GM12872 (cell line): ENCODE measurements around the gene SBSN.

Experiments used
- TF ChIP-seq, protein P1 (sequence below): IDR thresholded peaks from 3 replicates; pipeline ENCODE4 v1.5.1; 2011; ENCODE audit warnings: low read depth, mild to moderate bottlenecking, low read length, moderate library complexity; ENCODE audit not compliant: insufficient read depth

The SBSN gene

GRCh38 chr19:35558400-35559280, 30.5 kb upstream of the SBSN start:
- TF ChIP-seq, protein P1, sequence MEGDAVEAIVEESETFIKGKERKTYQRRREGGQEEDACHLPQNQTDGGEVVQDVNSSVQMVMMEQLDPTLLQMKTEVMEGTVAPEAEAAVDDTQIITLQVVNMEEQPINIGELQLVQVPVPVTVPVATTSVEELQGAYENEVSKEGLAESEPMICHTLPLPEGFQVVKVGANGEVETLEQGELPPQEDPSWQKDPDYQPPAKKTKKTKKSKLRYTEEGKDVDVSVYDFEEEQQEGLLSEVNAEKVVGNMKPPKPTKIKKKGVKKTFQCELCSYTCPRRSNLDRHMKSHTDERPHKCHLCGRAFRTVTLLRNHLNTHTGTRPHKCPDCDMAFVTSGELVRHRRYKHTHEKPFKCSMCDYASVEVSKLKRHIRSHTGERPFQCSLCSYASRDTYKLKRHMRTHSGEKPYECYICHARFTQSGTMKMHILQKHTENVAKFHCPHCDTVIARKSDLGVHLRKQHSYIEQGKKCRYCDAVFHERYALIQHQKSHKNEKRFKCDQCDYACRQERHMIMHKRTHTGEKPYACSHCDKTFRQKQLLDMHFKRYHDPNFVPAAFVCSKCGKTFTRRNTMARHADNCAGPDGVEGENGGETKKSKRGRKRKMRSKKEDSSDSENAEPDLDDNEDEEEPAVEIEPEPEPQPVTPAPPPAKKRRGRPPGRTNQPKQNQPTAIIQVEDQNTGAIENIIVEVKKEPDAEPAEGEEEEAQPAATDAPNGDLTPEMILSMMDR, result no peak

- TF ChIP-seq, protein P1, result no peak
These were observed 29.7 kb upstream of the SBSN start for GRCh38 chr19:35557539-35558399.

DNA sequence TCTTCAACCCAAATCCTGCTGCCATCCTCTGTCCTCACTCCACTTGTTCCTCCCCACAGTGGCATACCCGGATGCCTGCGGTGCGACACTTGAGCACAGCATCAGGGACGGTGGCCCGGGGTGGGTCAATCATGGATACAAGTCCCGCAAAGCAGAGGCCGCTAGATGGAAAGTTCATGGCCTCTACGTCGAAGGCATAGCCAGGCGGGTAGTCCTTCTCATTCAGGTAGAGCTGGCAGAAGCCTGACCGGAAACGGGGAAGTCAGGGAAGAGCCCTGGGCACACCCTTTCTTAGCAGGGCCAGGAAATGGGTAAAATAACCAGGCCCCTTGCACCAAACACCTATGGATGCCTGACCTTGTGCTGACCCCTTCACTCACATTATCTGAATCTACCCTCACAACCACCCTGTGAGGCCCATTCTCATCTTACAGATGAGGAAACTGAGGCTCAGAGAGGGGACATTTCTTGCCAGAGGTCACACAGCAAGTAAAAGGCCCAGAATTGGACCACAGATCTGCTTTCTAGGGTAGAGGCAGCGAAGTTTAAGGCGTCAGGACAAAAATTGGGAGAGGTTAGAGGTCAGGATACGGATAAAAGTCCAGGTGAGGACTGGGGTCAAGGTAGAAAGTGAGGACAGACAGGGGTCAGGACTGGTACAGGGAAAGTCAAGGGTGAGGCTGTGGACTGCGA, 28.9 kb upstream of the SBSN start:
- TF ChIP-seq, protein P1, result no peak

DNA sequence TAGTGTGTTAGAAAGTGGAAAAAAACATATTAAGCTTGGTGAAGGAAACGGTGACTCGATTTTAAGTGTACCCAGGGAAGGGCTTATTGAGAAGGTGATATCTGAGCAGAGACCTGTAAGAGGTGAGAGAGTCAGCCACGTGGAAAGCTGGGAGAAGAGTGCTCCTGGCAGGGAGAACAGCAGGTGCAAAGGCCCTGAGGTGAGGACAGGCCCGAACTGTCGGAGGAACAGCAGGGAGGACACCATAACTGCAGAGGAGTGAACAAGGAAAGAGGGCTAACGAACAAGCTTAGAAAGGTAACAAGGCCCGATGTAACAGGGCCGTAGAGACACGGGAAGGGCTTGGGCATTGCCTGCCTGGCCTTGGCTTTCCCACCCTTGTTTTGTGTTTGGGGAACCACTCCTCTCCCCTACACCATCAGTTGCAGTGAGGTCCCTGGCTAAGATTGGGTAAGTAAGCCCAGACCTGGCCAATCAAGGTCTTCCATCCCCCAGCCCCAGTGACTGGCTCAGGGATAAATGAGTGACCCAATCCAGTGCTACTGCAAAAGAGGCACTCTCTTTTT, 28.0 kb upstream of the SBSN start:
- TF ChIP-seq, protein P1, result no peak

GRCh38 chr19:35555301-35556005, 27.3 kb upstream of the SBSN start:
- TF ChIP-seq, protein P1, result peak; percentile 43

- TF ChIP-seq, protein P1, result no peak
These were observed 26.0 kb upstream of the SBSN start for GRCh38 chr19:35554076-35554475.
